NCI-H2171 treated with DMSO at 0.1 percent for 48 hours (cell line): Measurements from ENCODE around the gene ACO2.
A peak's percentile ranks its signal among the peaks of the same experiment; 100 is the strongest.

Experiments
- DNase-seq: peaks from one replicate; lab custom pipeline; 2025; lab: John Stamatoyannopoulos, UW

The ACO2 gene

GRCh38 chr22:41491374-41492100 is 22.6 kb downstream of the ACO2 start:
- no peak for DNase-seq

GRCh38 chr22:41498303-41498835 is 29.5 kb downstream of the ACO2 start:
- DNase-seq: no peak

- DNase-seq: no peak
These were observed 30.8 kb downstream of the ACO2 start for GRCh38 chr22:41499624-41500280.

- no peak for DNase-seq
These were observed 31.4 kb downstream of the ACO2 start for GRCh38 chr22:41500303-41500702.

GRCh38 chr22:41501209-41501608 is 32.3 kb downstream of the ACO2 start:
- DNase-seq: no peak

- DNase-seq: peak; percentile 68
These were observed 35.5 kb downstream of the ACO2 start for GRCh38 chr22:41504397-41504796.

- DNase-seq: no peak
These were observed 35.9 kb downstream of the ACO2 start for GRCh38 chr22:41504816-41505215.

- no peak for DNase-seq
These were observed 36.7 kb downstream of the ACO2 start for GRCh38 chr22:41505511-41506220.

- no peak for DNase-seq
These were observed 38.6 kb downstream of the ACO2 start for GRCh38 chr22:41507330-41508063.

GRCh38 chr22:41508770-41509170 is 39.9 kb downstream of the ACO2 start:
- DNase-seq: no peak

- no peak for DNase-seq
These were observed 42.6 kb downstream of the ACO2 start for GRCh38 chr22:41511521-41511968.

- DNase-seq: peak; percentile 65
These were observed 43.7 kb downstream of the ACO2 start for GRCh38 chr22:41512421-41513194.

- DNase-seq: no peak
These were observed 44.5 kb downstream of the ACO2 start for GRCh38 chr22:41513391-41513790.

- DNase-seq: no peak
These were observed 47.5 kb downstream of the ACO2 start for GRCh38 chr22:41516462-41516861.

- DNase-seq: peak; percentile 63
These were observed 48.5 kb downstream of the ACO2 start for GRCh38 chr22:41517172-41518047.

- DNase-seq: no peak
These were observed 49.1 kb downstream of the ACO2 start for GRCh38 chr22:41518048-41518347.

GRCh38 chr22:41521126-41521525 is 52.2 kb downstream of the ACO2 start:
- peak; percentile 67 for DNase-seq

GRCh38 chr22:41522813-41523212 is 53.9 kb downstream of the ACO2 start:
- no peak for DNase-seq

- no peak for DNase-seq
These were observed 54.7 kb downstream of the ACO2 start for GRCh38 chr22:41523464-41524221.

GRCh38 chr22:41524251-41524661 is 55.3 kb downstream of the ACO2 start:
- DNase-seq: no peak
